GM10248 (cell line): ENCODE results near the gene AASDH.

Experiments
- CTCF ChIA-PET: fragments of 300-600 bp; sonication (Branson Sonifier 250); formaldehyde crosslinking; extraction: SDS; loops from one replicate; lab custom pipeline; 2021; ENCODE audit warnings: antibody characterized with exemption; lab: Yijun Ruan, JAX
- POLR2A ChIA-PET: fragments of 350-650 bp; sonication (Branson Sonifier 250); formaldehyde crosslinking; extraction: SDS; loops from one replicate; lab custom pipeline; 2020; ENCODE audit warnings: antibody characterized with exemption; lab: Yijun Ruan, JAX
- DNase-seq: peaks from one replicate; pipeline ENCODE4 v3.0.0; 2012; ENCODE audit errors: extremely low spot score
- TF ChIP-seq, protein P1 (sequence below): IDR thresholded peaks from 2 replicates; pipeline ENCODE4 v1.5.1; 2012; ENCODE audit warnings: mild to moderate bottlenecking, low read depth; ENCODE audit errors: extremely low read depth, missing control alignments, control extremely low read depth

AASDH gene

DNA sequence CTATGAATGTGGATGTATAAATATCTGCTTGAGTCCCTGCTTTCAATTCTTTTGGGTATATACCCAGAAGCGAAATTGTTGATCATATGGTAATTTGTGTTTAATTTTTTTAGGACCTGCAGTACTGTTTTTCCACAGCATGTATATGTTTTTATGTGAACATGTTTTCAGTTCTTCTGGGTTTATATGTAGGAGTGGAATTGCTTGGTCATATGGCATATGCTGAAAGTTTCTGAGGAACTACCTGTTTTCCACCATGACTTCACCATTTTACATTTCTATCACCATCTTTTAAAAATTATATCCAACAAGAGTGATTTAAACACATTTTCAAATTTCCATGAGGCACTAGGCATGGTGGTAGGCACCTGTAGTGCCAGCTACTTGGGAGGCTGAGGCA, 39.9 kb upstream of the AASDH start:
- ChIA-PET CTCF (interaction anchor here (4.7 kb wide), 1 partner anchor 409 kb away, joined by 25 read pairs; no protein-coding TSS in a partner anchor), POLR2A (no interaction called here)
- DNase-seq, result no peak
- TF ChIP-seq, protein P1, sequence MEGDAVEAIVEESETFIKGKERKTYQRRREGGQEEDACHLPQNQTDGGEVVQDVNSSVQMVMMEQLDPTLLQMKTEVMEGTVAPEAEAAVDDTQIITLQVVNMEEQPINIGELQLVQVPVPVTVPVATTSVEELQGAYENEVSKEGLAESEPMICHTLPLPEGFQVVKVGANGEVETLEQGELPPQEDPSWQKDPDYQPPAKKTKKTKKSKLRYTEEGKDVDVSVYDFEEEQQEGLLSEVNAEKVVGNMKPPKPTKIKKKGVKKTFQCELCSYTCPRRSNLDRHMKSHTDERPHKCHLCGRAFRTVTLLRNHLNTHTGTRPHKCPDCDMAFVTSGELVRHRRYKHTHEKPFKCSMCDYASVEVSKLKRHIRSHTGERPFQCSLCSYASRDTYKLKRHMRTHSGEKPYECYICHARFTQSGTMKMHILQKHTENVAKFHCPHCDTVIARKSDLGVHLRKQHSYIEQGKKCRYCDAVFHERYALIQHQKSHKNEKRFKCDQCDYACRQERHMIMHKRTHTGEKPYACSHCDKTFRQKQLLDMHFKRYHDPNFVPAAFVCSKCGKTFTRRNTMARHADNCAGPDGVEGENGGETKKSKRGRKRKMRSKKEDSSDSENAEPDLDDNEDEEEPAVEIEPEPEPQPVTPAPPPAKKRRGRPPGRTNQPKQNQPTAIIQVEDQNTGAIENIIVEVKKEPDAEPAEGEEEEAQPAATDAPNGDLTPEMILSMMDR, result no peak

DNA sequence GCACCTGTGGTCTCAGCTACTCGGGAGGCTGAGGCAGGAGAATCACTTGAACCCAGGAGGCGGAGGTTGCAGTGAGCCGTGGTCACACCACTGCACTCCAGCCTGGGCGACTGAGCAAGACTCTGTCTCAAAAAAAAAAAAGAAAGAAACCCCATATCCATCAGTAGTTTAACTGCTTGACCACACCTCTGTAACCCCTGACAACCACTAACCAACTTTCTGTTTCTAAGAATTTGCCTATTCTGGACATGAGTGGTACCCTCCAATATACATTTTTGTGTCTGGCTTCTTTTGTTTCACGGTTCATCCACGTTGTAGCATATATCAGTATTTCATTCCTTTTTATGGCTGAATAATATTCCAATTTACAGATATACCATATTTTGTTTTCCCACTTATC, 39.0 kb upstream of the AASDH start:
- POLR2A ChIA-PET, result no interaction called here
- TF ChIP-seq, protein P1, result no peak
- DNase-seq, result peak; percentile 30
- CTCF ChIA-PET, result interaction anchor here (0.7 to 5.3 kb wide), 12 partner anchors 10 to 410 kb away, joined by 3 to 64 read pairs (median 3); partner anchors contain the start of genes PAICS and PPAT

- TF ChIP-seq, protein P1, result no peak
- ChIA-PET CTCF (interaction anchor here (0.7 to 5.3 kb wide), 25 partner anchors 10 to 417 kb away, joined by 3 to 64 read pairs (median 3); partner anchors contain the start of genes AASDH, PAICS and PPAT), POLR2A (no interaction called here)
- DNase-seq, result no peak
Observed at GRCh38 chr4:56425518-56425917, 38.2 kb upstream of the AASDH start.

DNA sequence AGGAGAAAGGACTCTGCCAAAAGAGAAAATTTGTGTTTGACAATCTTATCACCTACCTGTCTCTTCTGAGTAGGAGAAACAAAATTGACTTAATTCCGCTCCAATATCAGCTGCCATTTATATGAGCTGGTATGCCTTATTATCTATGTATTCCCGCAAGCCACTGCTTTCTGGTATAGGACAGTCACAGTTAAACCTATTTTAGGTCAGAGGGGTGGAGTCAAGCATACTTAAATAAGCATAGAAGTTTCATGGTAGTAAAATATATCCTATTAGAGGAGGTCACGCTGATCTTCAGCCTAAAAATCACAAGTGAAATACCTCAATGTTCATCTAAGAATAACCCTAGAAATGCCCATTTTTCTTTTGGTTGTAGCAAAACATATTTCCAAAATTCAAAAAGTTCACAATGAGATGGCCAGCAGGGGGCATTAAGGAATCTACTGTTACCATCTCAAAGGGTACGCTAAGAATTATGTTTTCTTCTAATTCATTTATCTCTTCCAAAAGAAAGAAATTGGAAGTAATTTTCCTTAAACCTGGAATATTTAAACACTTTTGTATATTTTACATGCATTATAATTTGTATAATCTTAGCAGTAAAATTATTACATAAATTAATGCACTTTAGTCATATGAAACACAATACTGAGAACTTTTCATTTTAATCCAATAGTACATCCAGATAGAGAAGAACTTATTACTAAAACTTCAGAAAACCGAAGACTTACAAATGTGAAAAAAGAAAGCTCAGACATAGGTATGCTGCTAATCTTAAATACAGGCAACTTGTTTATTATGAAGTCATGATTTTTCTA, 37.6 kb upstream of the AASDH start:
- TF ChIP-seq, protein P1, result peak; percentile 52
- peak; percentile 30 for DNase-seq
- ChIA-PET CTCF (interaction anchor here (0.7 to 5.3 kb wide), 29 partner anchors 7 to 477 kb away, joined by 3 to 64 read pairs (median 3); partner anchors contain the start of genes AASDH, CEP135, PAICS and PPAT), POLR2A (interaction anchor here (1.2 kb wide), 1 partner anchor 11 kb away, joined by 4 read pairs; the partner anchor contains the start of genes PAICS and PPAT)

- TF ChIP-seq, protein P1, result no peak
- POLR2A ChIA-PET, result interaction anchor here (1.2 kb wide), 1 partner anchor 11 kb away, joined by 4 read pairs; the partner anchor contains the start of genes PAICS and PPAT
- CTCF ChIA-PET, result interaction anchor here (0.9 to 5.3 kb wide), 14 partner anchors 8 to 476 kb away, joined by 3 to 64 read pairs (median 5); partner anchors contain the start of genes AASDH, CEP135, PAICS and PPAT
- no peak for DNase-seq
Observed at GRCh38 chr4:56424176-56424575, 36.9 kb upstream of the AASDH start.

DNA sequence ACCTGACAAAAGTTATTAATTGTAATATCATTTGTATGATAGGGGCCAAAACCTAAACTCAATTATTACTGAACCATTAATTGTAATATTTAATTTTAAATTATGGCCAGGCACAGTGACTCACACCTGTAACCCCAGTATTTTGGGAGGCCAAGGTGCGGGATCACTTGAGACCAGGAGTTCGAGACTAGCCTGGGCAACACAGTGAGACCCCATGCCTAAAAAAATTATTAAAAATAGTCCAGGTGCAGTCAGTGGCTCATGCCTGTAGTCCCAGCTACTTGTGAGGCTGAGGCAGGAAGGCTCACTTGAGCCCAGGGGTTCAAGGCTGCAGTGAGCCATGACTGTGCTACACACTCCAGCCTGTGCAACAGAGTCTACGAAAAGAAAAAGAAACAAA, 30.1 kb upstream of the AASDH start:
- TF ChIP-seq, protein P1, result no peak
- POLR2A ChIA-PET, result no interaction called here
- CTCF ChIA-PET, result interaction anchor here (1.3 kb wide), 1 partner anchor 10 kb away, joined by 3 read pairs; no protein-coding TSS in a partner anchor
- no peak for DNase-seq
